ENCODE results near the gene CEMP1.

- no peak for TF ChIP-seq POLR2AphosphoS5 (IDR thresholded peaks at IDR 0.05)
- TF ChIP-seq, protein P1, sequence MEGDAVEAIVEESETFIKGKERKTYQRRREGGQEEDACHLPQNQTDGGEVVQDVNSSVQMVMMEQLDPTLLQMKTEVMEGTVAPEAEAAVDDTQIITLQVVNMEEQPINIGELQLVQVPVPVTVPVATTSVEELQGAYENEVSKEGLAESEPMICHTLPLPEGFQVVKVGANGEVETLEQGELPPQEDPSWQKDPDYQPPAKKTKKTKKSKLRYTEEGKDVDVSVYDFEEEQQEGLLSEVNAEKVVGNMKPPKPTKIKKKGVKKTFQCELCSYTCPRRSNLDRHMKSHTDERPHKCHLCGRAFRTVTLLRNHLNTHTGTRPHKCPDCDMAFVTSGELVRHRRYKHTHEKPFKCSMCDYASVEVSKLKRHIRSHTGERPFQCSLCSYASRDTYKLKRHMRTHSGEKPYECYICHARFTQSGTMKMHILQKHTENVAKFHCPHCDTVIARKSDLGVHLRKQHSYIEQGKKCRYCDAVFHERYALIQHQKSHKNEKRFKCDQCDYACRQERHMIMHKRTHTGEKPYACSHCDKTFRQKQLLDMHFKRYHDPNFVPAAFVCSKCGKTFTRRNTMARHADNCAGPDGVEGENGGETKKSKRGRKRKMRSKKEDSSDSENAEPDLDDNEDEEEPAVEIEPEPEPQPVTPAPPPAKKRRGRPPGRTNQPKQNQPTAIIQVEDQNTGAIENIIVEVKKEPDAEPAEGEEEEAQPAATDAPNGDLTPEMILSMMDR (IDR thresholded peaks at IDR 0.05), result no peak
Observed at GRCh38 chr16:2483939-2484897, 47.0 kb downstream of the CEMP1 start.
